HCT116 (cell line): ENCODE data around the gene PTPRQ. TPM values are rescaled to one million over a fixed set of nuclear protein-coding genes. Genes with fewer than 3 reads are reported as not detected.

Source experiments
- ATAC-seq: fragments of 200-7000 bp; cut with Tn5 transposase; 2 replicates; pipeline ENCODE4 v1.9.1; 2020; ENCODE audit warnings: mild to moderate bottlenecking, moderate library complexity
- BruUV-seq: library from RNA; stranded (reverse); fragments of 400-500 nt; replicated peaks from 2 replicates; lab custom pipeline; 2021; lab: Mats Ljungman, UMichigan
- CTCF ChIA-PET: fragments of 300-600 bp; sonication (Branson Sonifier 250); formaldehyde crosslinking; loops from one replicate; lab custom pipeline; 2021; ENCODE audit warnings: antibody characterized with exemption; lab: Charles Lee
- POLR2A ChIA-PET: fragments of 300-600, 350-600 bp; sonication (Branson Sonifier 250); formaldehyde crosslinking; loops from one replicate; lab custom pipeline; 2021; ENCODE audit warnings: antibody characterized with exemption; lab: Charles Lee
- RAD21 ChIA-PET, 2 experiments: fragments of 300-600 bp; sonication (Branson Sonifier 250); formaldehyde crosslinking; loops; one replicate each; lab custom pipeline; 2023; ENCODE audit warnings: low total read pairs in 2 of 2; ENCODE audit not compliant: uncharacterized antibody in 2 of 2, unreplicated experiment in 2 of 2, low non-redundant PET in 1 of 2; lab: Charles Lee
- DNase-seq: peaks from one replicate; pipeline ENCODE4 v3.0.0-alpha.2; 2010; ENCODE audit warnings: low read depth, low spot score
- H2AFZ ChIP-seq: fragments of 200-600 bp; shearing (Covaris generic), sonication (generic); 2 replicates; pipeline ENCODE4 v1.6.1; 2017; ENCODE audit warnings: low read depth, mixed run types, mixed read lengths, antibody characterized with exemption, low read length; ENCODE audit not compliant: poor library complexity, severe bottlenecking
- H3K27ac ChIP-seq: 2 replicates; pipeline ENCODE4 v1.5.1; 2012; ENCODE audit warnings: low read depth, low read length
- H3K27me3 ChIP-seq: fragments of 200-600 bp; sonication (generic); 2 replicates; pipeline ENCODE4 v1.6.1; 2016; ENCODE audit warnings: mixed run types, low read length, mixed read lengths; ENCODE audit not compliant: insufficient read depth
- H3K36me3 ChIP-seq, 2 experiments: fragments of 200-500 bp in 1 of 2; fragments of 200-600 bp in 1 of 2; sonication (Bioruptor generic) in 1 of 2; sonication (generic) in 1 of 2; 2 replicates each; pipeline versions ENCODE4 v1.5.1 to v1.6.1; 2014 to 2016; ENCODE audit warnings: low read length in 2 of 2, inconsistent platforms in 1 of 2, mixed read lengths in 1 of 2, mixed run types in 1 of 2; ENCODE audit not compliant: insufficient read depth in 2 of 2, control insufficient read depth in 1 of 2
- H3K4me1 ChIP-seq, 2 experiments: fragments of 200-600 bp in 1 of 2; sonication (generic) in 1 of 2; 2 replicates each; pipeline versions ENCODE4 v1.5.1 to v1.6.1; 2012 to 2017; ENCODE audit warnings: low read length in 2 of 2, inconsistent platforms in 1 of 2, mild to moderate bottlenecking in 1 of 2, mixed read lengths in 1 of 2, mixed run types in 1 of 2, moderate library complexity in 1 of 2; ENCODE audit not compliant: insufficient read depth in 2 of 2, control insufficient read depth in 1 of 2
- H3K4me2 ChIP-seq: fragments of 200-600 bp; sonication (generic); 2 replicates; pipeline ENCODE4 v1.6.1; 2017; ENCODE audit warnings: mixed run types, low read length, mixed read lengths
- H3K4me3 ChIP-seq, 2 experiments: fragments of 200-600 bp in 1 of 2; sonication (generic) in 1 of 2; replicated peaks in 1 of 2; 2 replicates each; pipeline ENCODE4 v1.5.1; 2011 to 2016; ENCODE audit warnings: low read length in 2 of 2, control low read depth in 1 of 2, low read depth in 1 of 2, mild to moderate bottlenecking in 1 of 2, mixed read lengths in 1 of 2, mixed run types in 1 of 2
- H3K79me2 ChIP-seq: fragments of 200-600 bp; sonication (generic); 2 replicates; pipeline ENCODE4 v1.6.1; 2017; ENCODE audit warnings: mild to moderate bottlenecking, mixed run types, low read length, moderate library complexity, mixed read lengths; ENCODE audit not compliant: insufficient read depth
- H3K9ac ChIP-seq: fragments of 200-600 bp; sonication (generic); 2 replicates; pipeline ENCODE4 v1.6.1; 2016; ENCODE audit warnings: low read length, mixed read lengths
- H3K9me2 ChIP-seq: fragments of 200-600 bp; sonication (generic), shearing (Covaris generic); 2 replicates; pipeline ENCODE4 v1.6.1; 2017; ENCODE audit warnings: mixed run types, mild to moderate bottlenecking, moderate library complexity; ENCODE audit not compliant: insufficient read depth
- H3K9me3 ChIP-seq, 2 experiments: fragments of 200-500 bp in 1 of 2; fragments of 200-600 bp in 1 of 2; sonication (Bioruptor generic) in 1 of 2; sonication (generic) in 1 of 2; 2 replicates each; pipeline ENCODE4 v1.6.1; 2014 to 2017; ENCODE audit warnings: low read length in 2 of 2, mixed read lengths in 2 of 2, inconsistent platforms in 1 of 2, low read depth in 1 of 2, mild to moderate bottlenecking in 1 of 2, mixed run types in 1 of 2, moderate library complexity in 1 of 2; ENCODE audit not compliant: control insufficient read depth in 1 of 2, insufficient read depth in 1 of 2
- H4K20me1 ChIP-seq: fragments of 200-600 bp; sonication (generic), shearing (Covaris generic); 2 replicates; pipeline ENCODE4 v1.6.1; 2017; ENCODE audit warnings: mixed run types, mild to moderate bottlenecking, moderate library complexity; ENCODE audit not compliant: insufficient read depth
- CBX3 ChIP-seq: IDR thresholded peaks from 2 replicates; pipeline ENCODE4 v1.6.1; 2012; ENCODE audit warnings: low read depth
- CEBPB ChIP-seq: IDR thresholded peaks from 2 replicates; pipeline ENCODE4 v1.6.1; 2012; ENCODE audit warnings: low read depth
- CTCF ChIP-seq, 3 experiments: fragments of 200-600 bp in 1 of 3; sonication (generic) in 1 of 3; IDR thresholded peaks in 2 of 3; conservative IDR thresholded peaks in 1 of 3; 2 replicates each; pipeline ENCODE4 v1.5.1; 2012 to 2017; ENCODE audit warnings: low read depth in 2 of 3, low read length in 2 of 3, antibody characterized with exemption in 1 of 3, borderline replicate concordance in 1 of 3, control low read depth in 1 of 3, mild to moderate bottlenecking in 1 of 3, mixed read lengths in 1 of 3, mixed run types in 1 of 3, moderate library complexity in 1 of 3; ENCODE audit not compliant: insufficient read depth in 1 of 3
- EZH2 ChIP-seq: fragments of 200-600 bp; sonication (generic); IDR thresholded peaks from 2 replicates; pipeline ENCODE4 v1.6.1; 2017; ENCODE audit warnings: antibody characterized with exemption, mixed run types
- EZH2phosphoT487 ChIP-seq: fragments of 200-600 bp; IDR thresholded peaks from 2 replicates; pipeline ENCODE4 v1.6.1; 2018; ENCODE audit warnings: antibody characterized with exemption, borderline replicate concordance
- MAX ChIP-seq: IDR thresholded peaks from 2 replicates; pipeline ENCODE4 v1.6.1; 2012
- REST ChIP-seq: IDR thresholded peaks from 2 replicates; pipeline ENCODE4 v1.6.1; 2012; ENCODE audit warnings: low read depth
- TCF7L2 ChIP-seq: IDR thresholded peaks from 2 replicates; pipeline ENCODE4 v1.7.0; 2011; ENCODE audit warnings: borderline replicate concordance, inconsistent platforms; ENCODE audit not compliant: insufficient read depth, insufficient read length; ENCODE audit errors: extremely low read depth
- YY1 ChIP-seq: IDR thresholded peaks from 2 replicates; pipeline ENCODE4 v1.6.1; 2011; ENCODE audit warnings: low read length, low read depth, moderate library complexity, mild to moderate bottlenecking; ENCODE audit not compliant: insufficient replicate concordance; ENCODE audit errors: extremely low read depth
- intact Hi-C: fragments of 100-400 bp; cut with micrococcal nuclease; formaldehyde crosslinking; loops from 2 replicates; pipeline ENCODE4 v1.10.0; 2022
- total RNA-seq: library from RNA; stranded (reverse); gene quantifications from one replicate; pipeline ENCODE4 v1.2.1, GENCODE V29; 2021; ENCODE audit not compliant: unreplicated experiment
- TF ChIP-seq, protein P1 (sequence below): IDR thresholded peaks from 2 replicates; pipeline ENCODE4 v1.6.1; 2012

The PTPRQ gene
- total RNA-seq, 1 experiment from 2014 or later, result not detected

GRCh38 chr12:80710727-80711449 lies 266.9 kb downstream of the PTPRQ start:
- POLR2A ChIA-PET, result no interaction called here
- Histone ChIP-seq H3K9me2 (no peaks in the 10 kb centered on the region), H4K20me1 (no peaks in the 10 kb centered on the region), H2AFZ (no peak overlapping the region)
- TF ChIP-seq YY1, result no peak
- TF ChIP-seq CEBPB, result no peak
- TF ChIP-seq REST, result no peak
- no peak for TF ChIP-seq EZH2
- TF ChIP-seq CTCF (IDR thresholded peaks at IDR 0.05 in 2 of 3, conservative IDR thresholded peaks at IDR 0.05 in 1 of 3; ENCODE audit: borderline replicate concordance in 1 of 3, insufficient read depth in 1 of 3, low read depth in 2 of 3, low read length in 2 of 3), result no peak
- no peak for TF ChIP-seq CBX3
- no peak for TF ChIP-seq TCF7L2
- TF ChIP-seq, protein P1, sequence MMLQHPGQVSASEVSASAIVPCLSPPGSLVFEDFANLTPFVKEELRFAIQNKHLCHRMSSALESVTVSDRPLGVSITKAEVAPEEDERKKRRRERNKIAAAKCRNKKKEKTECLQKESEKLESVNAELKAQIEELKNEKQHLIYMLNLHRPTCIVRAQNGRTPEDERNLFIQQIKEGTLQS, result no peak
- TF ChIP-seq MAX, result no peak
- TF ChIP-seq EZH2phosphoT487, result no peak
- TF ChIP-seq, all 23 proteins: peak for 0
- no peak overlapping the region for H3K9ac ChIP-seq
- RAD21 ChIA-PET, result no interaction called here
- no peak overlapping the region for H3K27ac ChIP-seq
- H3K27me3 ChIP-seq, result peaks cover 9% of the 10 kb centered on the region
- H3K9me3 ChIP-seq, result no peaks in the 10 kb centered on the region
- 0 out of 2 replicates have a peak overlapping the region, but pooled peaks have one; percentile 3 for H3K4me2 ChIP-seq
- H3K36me3 ChIP-seq, result no peaks in the 10 kb centered on the region
- H3K4me1 ChIP-seq, result no peaks in the 10 kb centered on the region
- peak; percentile 32; the same call in 1 of the 2 replicates for ATAC-seq
- BruUV-seq, result no TSS peak
- no peaks in the 10 kb centered on the region for H3K79me2 ChIP-seq
- intact Hi-C loops, result no loop called here
- CTCF ChIA-PET, result interaction anchor here (0.5 to 1.5 kb wide), 6 partner anchors 9 to 35 kb away, joined by 3 to 6 read pairs (median 4); no protein-coding TSS in a partner anchor
- DNase-seq, result no peak
- no peak overlapping the region for H3K4me3 ChIP-seq
